HEK293 (cell line): ENCODE data around the gene SKI.

ENCODE experiments used
- CTCF ChIA-PET: fragments of 350-600 bp; formaldehyde crosslinking; extraction: SDS; loops from one replicate; lab custom pipeline; 2021; ENCODE audit warnings: antibody characterized with exemption; lab: Yijun Ruan, JAX
- POLR2A ChIA-PET: fragments of 300-600 bp; formaldehyde crosslinking; extraction: SDS; loops from one replicate; lab custom pipeline; 2020; ENCODE audit warnings: antibody characterized with exemption, inconsistent platforms; lab: Yijun Ruan, JAX
- H3K27ac ChIP-seq: fragments of 200-500 bp; sonication (Bioruptor generic); 2 replicates; pipeline ENCODE4 v1.5.1; 2014; ENCODE audit warnings: low read depth, low read length, control low read depth, inconsistent platforms; ENCODE audit errors: extremely low read depth
- H3K36me3 ChIP-seq, 2 experiments: fragments of 200-500 bp in 1 of 2; sonication (Bioruptor generic) in 1 of 2; 1 replicate in 1 of 2; 2 replicates in 1 of 2; pipeline ENCODE4 v1.5.1; 2014 to 2017; ENCODE audit warnings: inconsistent platforms in 2 of 2, low read length in 2 of 2; ENCODE audit not compliant: control insufficient read depth in 2 of 2, insufficient read depth in 1 of 2
- H3K4me1 ChIP-seq: fragments of 200-500 bp; sonication (Bioruptor generic); 2 replicates; pipeline ENCODE4 v1.5.1; 2014; ENCODE audit warnings: mild to moderate bottlenecking, low read length, inconsistent platforms; ENCODE audit not compliant: control insufficient read depth, insufficient read depth
- H3K4me3 ChIP-seq: 2 replicates; pipeline ENCODE4 v1.5.1; 2011; ENCODE audit warnings: low read depth, mild to moderate bottlenecking, control low read depth, low read length, moderate library complexity
- H3K9me3 ChIP-seq: fragments of 200-500 bp; sonication (Bioruptor generic); 2 replicates; pipeline ENCODE4 v1.5.1; 2014; ENCODE audit warnings: low read depth, low read length, inconsistent platforms; ENCODE audit not compliant: control insufficient read depth, insufficient read depth
- AEBP2 ChIP-seq: fragments of 450-650 bp; formaldehyde crosslinking; IDR thresholded peaks from 2 replicates; pipeline ENCODE4 v1.5.1; 2016; ENCODE audit warnings: missing biosample characterization, missing genetic modification characterization, borderline replicate concordance
- GLIS1 ChIP-seq: fragments of 450-650 bp; formaldehyde crosslinking; IDR thresholded peaks from 2 replicates; pipeline ENCODE4 v1.5.1; 2016; ENCODE audit warnings: missing biosample characterization, missing genetic modification characterization
- GLIS2 ChIP-seq: fragments of 450-650 bp; formaldehyde crosslinking; IDR thresholded peaks from 2 replicates; pipeline ENCODE4 v1.5.1; 2016; ENCODE audit warnings: missing biosample characterization, missing genetic modification characterization
- KLF8 ChIP-seq: fragments of 450-650 bp; formaldehyde crosslinking; IDR thresholded peaks from 2 replicates; pipeline ENCODE4 v1.5.1; 2016; ENCODE audit warnings: missing biosample characterization, missing genetic modification characterization
- PATZ1 ChIP-seq: fragments of 450-650 bp; formaldehyde crosslinking; IDR thresholded peaks from 2 replicates; pipeline ENCODE4 v1.5.1; 2016; ENCODE audit warnings: missing biosample characterization, missing genetic modification characterization
- SP3 ChIP-seq: fragments of 450-650 bp; formaldehyde crosslinking; IDR thresholded peaks from 2 replicates; pipeline ENCODE4 v1.5.1; 2016; ENCODE audit warnings: missing biosample characterization, missing genetic modification characterization
- TRIM28 ChIP-seq: IDR thresholded peaks from 2 replicates; pipeline ENCODE4 v1.6.1; 2011; ENCODE audit warnings: low read length, control low read depth, borderline replicate concordance
- ZBTB48 ChIP-seq: fragments of 450-650 bp; formaldehyde crosslinking; IDR thresholded peaks from 2 replicates; pipeline ENCODE4 v1.5.1; 2016; ENCODE audit warnings: missing biosample characterization, missing genetic modification characterization
- ZFHX2 ChIP-seq: fragments of 450-650 bp; formaldehyde crosslinking; conservative IDR thresholded peaks from 2 replicates; pipeline ENCODE4 v1.5.1; 2016; ENCODE audit warnings: missing biosample characterization, missing genetic modification characterization
- ZNF549 ChIP-seq: fragments of 450-650 bp; IDR thresholded peaks from 2 replicates; pipeline ENCODE4 v1.5.1; 2018; ENCODE audit warnings: missing biosample characterization, missing genetic modification characterization, mild to moderate bottlenecking, inconsistent platforms, moderate library complexity
- ZNF561 ChIP-seq: fragments of 450-650 bp; IDR thresholded peaks from 2 replicates; pipeline ENCODE4 v1.5.1; 2018; ENCODE audit warnings: missing biosample characterization, missing genetic modification characterization, borderline replicate concordance
- ZNF585B ChIP-seq: fragments of 450-650 bp; formaldehyde crosslinking; IDR thresholded peaks from 2 replicates; pipeline ENCODE4 v1.5.1; 2016; ENCODE audit warnings: missing biosample characterization, missing genetic modification characterization
- ZNF692 ChIP-seq: fragments of 450-650 bp; formaldehyde crosslinking; IDR thresholded peaks from 2 replicates; pipeline ENCODE4 v1.5.1; 2016; ENCODE audit warnings: missing biosample characterization, missing genetic modification characterization
- TF ChIP-seq, protein P1 (sequence below): fragments of 450-650 bp; formaldehyde crosslinking; IDR thresholded peaks from 2 replicates; pipeline ENCODE4 v1.5.1; 2016; ENCODE audit warnings: missing biosample characterization, missing genetic modification characterization
- TF ChIP-seq, protein P2 (sequence below): fragments of 450-650 bp; formaldehyde crosslinking; IDR thresholded peaks from 2 replicates; pipeline ENCODE4 v1.5.1; 2016; ENCODE audit warnings: missing biosample characterization, missing genetic modification characterization
- TF ChIP-seq, protein P3 (sequence below): fragments of 450-650 bp; formaldehyde crosslinking; IDR thresholded peaks from 2 replicates; pipeline ENCODE4 v1.5.1; 2016; ENCODE audit warnings: missing biosample characterization, missing genetic modification characterization

Gene SKI

DNA sequence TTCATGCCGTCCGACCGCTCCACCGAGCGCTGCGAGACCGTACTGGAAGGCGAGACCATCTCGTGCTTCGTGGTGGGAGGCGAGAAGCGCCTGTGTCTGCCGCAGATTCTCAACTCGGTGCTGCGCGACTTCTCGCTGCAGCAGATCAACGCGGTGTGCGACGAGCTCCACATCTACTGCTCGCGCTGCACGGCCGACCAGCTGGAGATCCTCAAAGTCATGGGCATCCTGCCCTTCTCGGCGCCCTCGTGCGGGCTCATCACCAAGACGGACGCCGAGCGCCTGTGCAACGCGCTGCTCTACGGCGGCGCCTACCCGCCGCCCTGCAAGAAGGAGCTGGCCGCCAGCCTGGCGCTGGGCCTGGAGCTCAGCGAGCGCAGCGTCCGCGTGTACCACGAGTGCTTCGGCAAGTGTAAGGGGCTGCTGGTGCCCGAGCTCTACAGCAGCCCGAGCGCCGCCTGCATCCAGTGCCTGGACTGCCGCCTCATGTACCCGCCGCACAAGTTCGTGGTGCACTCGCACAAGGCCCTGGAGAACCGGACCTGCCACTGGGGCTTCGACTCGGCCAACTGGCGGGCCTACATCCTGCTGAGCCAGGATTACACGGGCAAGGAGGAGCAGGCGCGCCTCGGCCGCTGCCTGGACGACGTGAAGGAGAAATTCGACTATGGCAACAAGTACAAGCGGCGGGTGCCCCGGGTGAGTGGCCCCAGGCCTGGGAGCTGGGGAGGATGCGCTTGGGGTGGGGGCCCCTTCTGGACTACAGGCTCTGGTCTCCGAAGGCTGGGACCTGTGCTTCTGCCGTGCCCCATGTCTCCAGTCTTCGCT lies 1.1 kb downstream of the SKI start (continued):
- TF ChIP-seq, protein P1, sequence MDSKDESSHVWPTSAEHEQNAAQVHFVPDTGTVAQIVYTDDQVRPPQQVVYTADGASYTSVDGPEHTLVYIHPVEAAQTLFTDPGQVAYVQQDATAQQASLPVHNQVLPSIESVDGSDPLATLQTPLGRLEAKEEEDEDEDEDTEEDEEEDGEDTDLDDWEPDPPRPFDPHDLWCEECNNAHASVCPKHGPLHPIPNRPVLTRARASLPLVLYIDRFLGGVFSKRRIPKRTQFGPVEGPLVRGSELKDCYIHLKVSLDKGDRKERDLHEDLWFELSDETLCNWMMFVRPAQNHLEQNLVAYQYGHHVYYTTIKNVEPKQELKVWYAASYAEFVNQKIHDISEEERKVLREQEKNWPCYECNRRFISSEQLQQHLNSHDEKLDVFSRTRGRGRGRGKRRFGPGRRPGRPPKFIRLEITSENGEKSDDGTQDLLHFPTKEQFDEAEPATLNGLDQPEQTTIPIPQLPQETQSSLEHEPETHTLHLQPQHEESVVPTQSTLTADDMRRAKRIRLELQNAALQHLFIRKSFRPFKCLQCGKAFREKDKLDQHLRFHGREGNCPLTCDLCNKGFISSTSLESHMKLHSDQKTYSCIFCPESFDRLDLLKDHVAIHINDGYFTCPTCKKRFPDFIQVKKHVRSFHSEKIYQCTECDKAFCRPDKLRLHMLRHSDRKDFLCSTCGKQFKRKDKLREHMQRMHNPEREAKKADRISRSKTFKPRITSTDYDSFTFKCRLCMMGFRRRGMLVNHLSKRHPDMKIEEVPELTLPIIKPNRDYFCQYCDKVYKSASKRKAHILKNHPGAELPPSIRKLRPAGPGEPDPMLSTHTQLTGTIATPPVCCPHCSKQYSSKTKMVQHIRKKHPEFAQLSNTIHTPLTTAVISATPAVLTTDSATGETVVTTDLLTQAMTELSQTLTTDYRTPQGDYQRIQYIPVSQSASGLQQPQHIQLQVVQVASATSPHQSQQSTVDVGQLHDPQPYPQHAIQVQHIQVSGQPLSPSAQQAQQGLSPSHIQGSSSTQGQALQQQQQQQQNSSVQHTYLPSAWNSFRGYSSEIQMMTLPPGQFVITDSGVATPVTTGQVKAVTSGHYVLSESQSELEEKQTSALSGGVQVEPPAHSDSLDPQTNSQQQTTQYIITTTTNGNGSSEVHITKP (tag by site-specific recombination): peak; percentile 79
- TF ChIP-seq, protein P2, sequence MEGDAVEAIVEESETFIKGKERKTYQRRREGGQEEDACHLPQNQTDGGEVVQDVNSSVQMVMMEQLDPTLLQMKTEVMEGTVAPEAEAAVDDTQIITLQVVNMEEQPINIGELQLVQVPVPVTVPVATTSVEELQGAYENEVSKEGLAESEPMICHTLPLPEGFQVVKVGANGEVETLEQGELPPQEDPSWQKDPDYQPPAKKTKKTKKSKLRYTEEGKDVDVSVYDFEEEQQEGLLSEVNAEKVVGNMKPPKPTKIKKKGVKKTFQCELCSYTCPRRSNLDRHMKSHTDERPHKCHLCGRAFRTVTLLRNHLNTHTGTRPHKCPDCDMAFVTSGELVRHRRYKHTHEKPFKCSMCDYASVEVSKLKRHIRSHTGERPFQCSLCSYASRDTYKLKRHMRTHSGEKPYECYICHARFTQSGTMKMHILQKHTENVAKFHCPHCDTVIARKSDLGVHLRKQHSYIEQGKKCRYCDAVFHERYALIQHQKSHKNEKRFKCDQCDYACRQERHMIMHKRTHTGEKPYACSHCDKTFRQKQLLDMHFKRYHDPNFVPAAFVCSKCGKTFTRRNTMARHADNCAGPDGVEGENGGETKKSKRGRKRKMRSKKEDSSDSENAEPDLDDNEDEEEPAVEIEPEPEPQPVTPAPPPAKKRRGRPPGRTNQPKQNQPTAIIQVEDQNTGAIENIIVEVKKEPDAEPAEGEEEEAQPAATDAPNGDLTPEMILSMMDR (tag by site-specific recombination): peak; percentile 94
- no peak for TF ChIP-seq ZNF585B (tag by site-specific recombination)
- no peak for TF ChIP-seq AEBP2 (tag by site-specific recombination)
- TF ChIP-seq, all 188 proteins: peak for 19

GRCh38 chr1:2229911-2230731 lies 2.0 kb downstream of the SKI start:
- peaks cover 0 to 29% of the 10 kb centered on the region in 2 experiments; a peak in 1 of 3 replicates for H3K36me3 ChIP-seq
- H3K4me1 ChIP-seq: peaks cover 15% of the 10 kb centered on the region
- POLR2A ChIA-PET: interaction anchor here (0.8 to 2.0 kb wide), 8 partner anchors 11 to 152 kb away, joined by 3 to 10 read pairs (median 6); partner anchors contain the start of gene FAAP20
- H3K27ac ChIP-seq: peak overlapping the region; percentile 90
- no peaks in the 10 kb centered on the region for H3K9me3 ChIP-seq
- H3K4me3 ChIP-seq: peak overlapping the region; percentile 78
- CTCF ChIA-PET: interaction anchor here (0.9 to 1.5 kb wide), 3 partner anchors 34 to 85 kb away, joined by 3 to 7 read pairs (median 3); partner anchors contain the start of gene FAAP20
- peak; percentile 37 for TF ChIP-seq ZNF561
- no peak for TF ChIP-seq SP3 (tag by site-specific recombination)
- peak; percentile 11; the same call in 1 of the 2 replicates for TF ChIP-seq KLF8 (tag by site-specific recombination)
- TF ChIP-seq ZNF549 (tag by site-specific recombination): no peak
- TF ChIP-seq PATZ1: peak; percentile 75
- TF ChIP-seq, protein P3, sequence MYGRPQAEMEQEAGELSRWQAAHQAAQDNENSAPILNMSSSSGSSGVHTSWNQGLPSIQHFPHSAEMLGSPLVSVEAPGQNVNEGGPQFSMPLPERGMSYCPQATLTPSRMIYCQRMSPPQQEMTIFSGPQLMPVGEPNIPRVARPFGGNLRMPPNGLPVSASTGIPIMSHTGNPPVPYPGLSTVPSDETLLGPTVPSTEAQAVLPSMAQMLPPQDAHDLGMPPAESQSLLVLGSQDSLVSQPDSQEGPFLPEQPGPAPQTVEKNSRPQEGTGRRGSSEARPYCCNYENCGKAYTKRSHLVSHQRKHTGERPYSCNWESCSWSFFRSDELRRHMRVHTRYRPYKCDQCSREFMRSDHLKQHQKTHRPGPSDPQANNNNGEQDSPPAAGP: 0 out of 2 replicates have a peak, but pooled peaks have one; percentile 13
- peak; percentile 50 for TF ChIP-seq GLIS1 (tag by site-specific recombination)
- TF ChIP-seq ZFHX2 (tag by site-specific recombination): no peak
- TF ChIP-seq GLIS2 (tag by site-specific recombination): peak; percentile 59
- TF ChIP-seq, protein P1 (tag by site-specific recombination): peak; percentile 94
- TF ChIP-seq ZNF692 (tag by site-specific recombination): no peak
- TF ChIP-seq ZBTB48 (tag by site-specific recombination): no peak
- 0 out of 2 replicates have a peak, but pooled peaks have one; percentile 22 for TF ChIP-seq TRIM28
